ENCODE results near the gene CENPP.

Gene CENPP

GRCh38 chr9:92315456-92315855 is 10.3 kb upstream of the CENPP start:
- no peak for DNase-seq

DNA sequence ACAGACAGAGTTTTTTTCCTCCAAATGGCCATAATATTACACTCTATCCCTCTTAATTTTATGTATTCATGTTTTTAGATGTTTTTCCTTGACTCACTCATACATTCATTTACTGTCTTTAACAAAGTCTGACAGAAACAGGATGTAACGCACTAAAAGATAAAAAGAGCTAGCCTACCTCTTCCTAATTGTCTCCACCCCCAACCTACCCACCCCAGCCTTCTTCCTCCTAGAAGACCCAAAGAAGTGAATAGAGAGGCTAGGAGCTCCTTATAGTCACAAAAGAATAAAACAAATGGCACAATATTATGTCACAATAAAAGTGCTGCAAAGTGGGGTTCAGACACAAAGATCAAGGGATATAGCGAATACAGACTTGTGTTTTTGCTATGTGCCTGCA is 1.3 kb upstream of the CENPP start:
- DNase-seq: no peak

- DNase-seq: no peak
These were observed 874 bp upstream of the CENPP start for GRCh38 chr9:92324889-92325268.

DNA sequence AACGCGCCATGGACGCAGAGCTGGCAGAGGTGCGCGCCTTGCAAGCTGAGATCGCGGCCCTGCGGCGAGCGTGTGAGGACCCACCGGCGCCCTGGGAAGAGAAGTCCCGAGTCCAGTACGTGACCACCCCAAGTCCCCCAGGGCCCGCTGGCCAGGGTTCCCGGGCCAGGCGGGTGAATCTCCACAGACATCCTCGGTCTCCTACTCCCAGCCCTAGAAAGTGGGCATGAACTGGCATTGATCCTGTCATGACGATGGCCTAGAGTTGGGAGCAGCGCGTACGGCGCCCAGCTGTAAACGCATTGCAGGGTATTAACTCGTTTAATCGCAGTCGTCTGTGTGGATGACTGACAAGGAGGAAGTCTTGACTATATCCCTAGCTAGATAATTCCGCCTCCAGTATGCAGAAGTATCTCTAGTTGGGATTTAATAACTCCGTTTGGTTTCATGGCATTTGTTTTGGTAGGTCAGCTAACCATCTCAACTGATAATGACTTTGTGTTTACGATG is 293 bp downstream of the CENPP start:
- no peak for DNase-seq

DNA sequence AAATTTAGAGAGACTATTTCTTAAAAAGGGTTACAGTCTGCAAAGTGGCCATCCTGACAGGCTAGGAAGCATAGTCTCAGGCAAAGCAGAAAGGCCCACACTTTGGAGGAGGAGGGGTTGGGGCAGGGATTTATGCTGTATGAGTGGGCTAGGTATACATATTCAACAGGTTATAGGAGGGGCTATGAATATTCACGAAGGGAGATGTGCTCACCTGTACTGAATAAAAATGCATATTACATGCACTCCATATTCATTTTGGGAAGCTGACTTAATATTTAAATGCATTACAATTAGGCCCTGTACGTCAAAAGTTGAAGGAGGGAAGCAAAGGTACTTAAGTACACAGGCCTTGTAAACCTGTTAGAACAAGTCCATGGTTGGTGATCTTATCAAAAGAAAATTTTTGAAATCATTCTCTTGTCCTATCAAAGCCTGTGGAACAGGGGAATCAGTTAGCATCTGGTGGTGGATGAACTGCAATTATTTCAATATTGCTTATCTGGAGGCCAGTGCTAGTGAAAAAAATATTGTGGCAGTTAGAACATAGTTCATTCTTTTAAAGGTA is 1.6 kb downstream of the CENPP start:
- DNase-seq: no peak

DNA sequence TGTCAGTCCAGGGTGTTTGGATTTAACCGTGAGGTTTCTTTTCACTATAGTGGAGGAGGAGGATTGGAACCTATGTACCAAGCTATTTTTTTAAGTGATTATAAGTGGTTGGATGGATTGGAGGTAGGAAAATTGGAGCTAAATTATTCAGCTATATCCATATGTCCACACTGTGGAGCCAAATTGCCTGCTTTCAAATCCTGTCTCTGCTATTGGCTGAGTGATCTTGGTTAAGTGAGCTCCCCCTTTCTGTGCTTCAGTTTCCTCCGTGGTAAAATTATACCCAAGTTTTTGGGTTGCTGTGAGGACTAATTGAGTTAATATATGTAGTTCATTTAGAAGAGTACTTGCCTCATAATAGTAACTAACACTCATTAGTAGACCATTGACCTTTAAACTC is 2.5 kb downstream of the CENPP start:
- DNase-seq: no peak

GRCh38 chr9:92332577-92333281 is 7.0 kb downstream of the CENPP start:
- DNase-seq: no peak

DNA sequence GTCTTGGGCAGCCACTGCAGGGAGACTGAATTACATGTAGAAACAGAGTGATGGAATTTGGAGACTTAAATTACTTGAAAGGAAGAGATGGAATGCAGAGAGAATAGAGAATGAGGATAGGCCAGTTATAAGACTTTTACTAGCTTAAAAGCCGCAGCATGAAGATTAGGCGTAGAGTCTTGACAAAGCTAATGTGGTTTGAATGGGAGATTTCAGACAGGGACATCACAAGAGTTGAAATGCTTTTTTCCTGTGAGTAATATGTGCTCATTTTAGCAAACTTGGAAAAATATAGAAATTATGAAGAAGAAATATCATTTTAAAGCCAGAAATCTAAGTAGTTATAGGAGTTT is 7.5 kb downstream of the CENPP start:
- DNase-seq: no peak

DNA sequence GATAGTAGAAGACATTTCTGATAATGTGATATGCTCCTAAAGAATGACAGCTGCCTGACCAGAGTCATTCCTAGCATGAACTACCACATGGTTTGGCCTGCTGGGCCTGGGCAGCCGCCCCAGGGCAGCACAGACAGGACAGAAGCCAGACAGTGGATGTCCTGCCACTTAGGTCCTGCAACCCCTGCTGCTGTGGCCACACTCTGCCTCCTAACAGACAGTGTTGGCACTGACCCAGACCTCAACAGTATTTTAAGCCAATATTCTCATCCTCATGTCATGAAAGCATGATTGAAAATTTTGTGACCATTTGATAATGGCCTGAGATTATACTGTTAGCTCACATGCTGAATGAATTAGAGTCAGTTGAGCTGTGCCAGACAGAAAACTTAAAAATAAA is 15.8 kb downstream of the CENPP start:
- DNase-seq: no peak

GRCh38 chr9:92342825-92343488 is 17.2 kb downstream of the CENPP start:
- no peak for DNase-seq

- no peak for DNase-seq
These were observed 19.8 kb downstream of the CENPP start for GRCh38 chr9:92345582-92345981.

GRCh38 chr9:92349771-92350739 is 24.3 kb downstream of the CENPP start:
- DNase-seq: no peak

GRCh38 chr9:92350740-92351133 is 25.0 kb downstream of the CENPP start:
- DNase-seq: no peak

- DNase-seq: no peak
These were observed 27.3 kb downstream of the CENPP start for GRCh38 chr9:92353051-92353450.

- DNase-seq: no peak
These were observed 33.7 kb downstream of the CENPP start for GRCh38 chr9:92359394-92359995.

GRCh38 chr9:92360083-92360482 is 34.3 kb downstream of the CENPP start:
- no peak for DNase-seq

- DNase-seq: no peak
These were observed 43.3 kb downstream of the CENPP start for GRCh38 chr9:92369075-92369474.

GRCh38 chr9:92373167-92373566 is 47.4 kb downstream of the CENPP start:
- DNase-seq: no peak

GRCh38 chr9:92377876-92378275 is 52.1 kb downstream of the CENPP start:
- DNase-seq: no peak

GRCh38 chr9:92378865-92379560 is 53.3 kb downstream of the CENPP start:
- no peak for DNase-seq

DNA sequence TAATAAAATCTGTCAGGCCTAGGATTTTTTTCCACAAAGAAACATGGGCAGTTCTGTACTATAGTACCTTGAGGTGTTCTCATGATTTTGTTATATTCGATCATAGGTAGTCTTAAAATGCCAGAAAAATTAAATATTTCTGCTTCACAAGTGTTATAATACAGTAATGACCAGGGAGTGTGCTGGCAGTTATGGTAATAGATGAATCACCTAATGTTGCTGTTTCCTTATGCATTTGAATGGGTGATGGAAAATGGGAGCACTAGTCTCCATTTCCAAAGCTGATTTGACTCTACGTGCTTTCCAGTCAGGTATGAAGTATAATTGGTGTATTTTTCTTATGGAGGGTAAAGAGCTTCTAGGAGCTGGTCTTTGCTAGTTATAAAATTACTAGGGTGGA is 54.9 kb downstream of the CENPP start:
- no peak for DNase-seq

- no peak for DNase-seq
These were observed 56.0 kb downstream of the CENPP start for GRCh38 chr9:92381775-92382174.
